H1 (cell line): Measurements from ENCODE around the gene NT5E.

ENCODE experiments used
- EP300 ChIP-seq, 2 experiments: IDR thresholded peaks; 1 replicate in 1 of 2; 2 replicates in 1 of 2; pipeline ENCODE4 v1.6.1; 2011 to 2012; ENCODE audit warnings: low read depth in 2 of 2, low read length in 2 of 2, mild to moderate bottlenecking in 2 of 2, borderline replicate concordance in 1 of 2, inconsistent platforms in 1 of 2, moderate library complexity in 1 of 2
- TAF1 ChIP-seq: IDR thresholded peaks from 2 replicates; pipeline ENCODE4 v1.6.1; 2011; ENCODE audit warnings: mild to moderate bottlenecking, low read depth, low read length

DNA sequence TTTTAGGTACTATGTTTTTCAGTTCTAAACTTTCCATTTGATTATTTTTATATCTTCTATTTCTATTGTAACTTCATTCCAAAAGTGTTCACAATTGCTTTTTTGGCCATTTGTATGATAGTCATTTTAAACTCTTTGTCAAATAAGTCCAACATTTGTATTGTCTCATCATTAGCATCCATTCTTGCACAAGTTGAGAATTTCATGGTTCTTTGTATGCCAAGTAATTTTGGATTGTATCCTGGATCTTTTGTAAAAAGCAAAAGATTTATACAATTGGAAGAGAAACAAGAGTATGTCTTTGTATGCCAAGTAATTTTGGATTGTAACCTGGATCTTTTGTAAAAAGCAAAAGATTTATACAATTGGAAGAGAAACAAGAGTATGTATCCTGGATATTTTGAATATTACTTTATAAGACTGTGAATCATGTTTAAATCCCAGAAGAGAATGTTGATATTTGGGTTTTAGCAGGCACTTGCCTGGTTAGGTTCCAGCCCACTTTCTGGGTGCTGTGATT is 36.9 kb upstream of the NT5E start:
- TF ChIP-seq EP300 (IDR thresholded peaks at IDR 0.05; ENCODE audit: borderline replicate concordance in 1 of 2, low read depth in 2 of 2, low read length in 2 of 2), result no peak
- no peak for TF ChIP-seq TAF1
